GM12891 (cell line): ENCODE results near the gene EFHC1.

Source experiments
- DNase-seq: peaks from one replicate; pipeline ENCODE4 v3.0.0; 2011; ENCODE audit warnings: low spot score; ENCODE audit not compliant: insufficient read length
- FAIRE-seq: peaks from 2 replicates; lab custom pipeline; 2011; peaks lifted over from hg19 to GRCh38; lab: Jason Lieb, UNC
- PAX5 ChIP-seq: IDR thresholded peaks from 2 replicates; pipeline ENCODE4 v1.6.1; 2011; ENCODE audit warnings: low read length, moderate library complexity, mild to moderate bottlenecking; ENCODE audit not compliant: insufficient read depth, severe bottlenecking
- POLR2A ChIP-seq: IDR thresholded peaks from 2 replicates; pipeline ENCODE4 v1.6.1; 2011; ENCODE audit warnings: low read depth, low read length, control low read depth
- POLR2AphosphoS5 ChIP-seq: IDR thresholded peaks from 2 replicates; pipeline ENCODE4 v1.6.1; 2011; ENCODE audit warnings: low read depth, low read length, control low read depth
- POU2F2 ChIP-seq: IDR thresholded peaks from 2 replicates; pipeline ENCODE4 v1.6.1; 2011; ENCODE audit warnings: low read depth, mild to moderate bottlenecking, control low read depth, low read length, moderate library complexity
- SPI1 ChIP-seq: IDR thresholded peaks from 2 replicates; pipeline ENCODE4 v1.6.1; 2011; ENCODE audit warnings: low read depth, low read length, control low read depth
- TAF1 ChIP-seq: IDR thresholded peaks from 2 replicates; pipeline ENCODE4 v1.6.1; 2011; ENCODE audit warnings: low read depth, low read length, control low read depth

The EFHC1 gene

GRCh38 chr6:52548999-52549398, 128.9 kb downstream of the EFHC1 start:
- no peak for DNase-seq
- TF ChIP-seq POLR2A (no peak), SPI1 (no peak), TAF1 (no peak), PAX5 (no peak), POU2F2 (no peak), POLR2AphosphoS5 (no peak)
- FAIRE-seq: no peak

GRCh38 chr6:52549428-52549827, 129.3 kb downstream of the EFHC1 start:
- no peak for DNase-seq
- FAIRE-seq: no peak
- TF ChIP-seq POLR2A (no peak), POU2F2 (no peak), PAX5 (no peak), TAF1 (no peak), POLR2AphosphoS5 (no peak), SPI1 (no peak)

- FAIRE-seq: no peak
- no peak for DNase-seq
- TF ChIP-seq POLR2A (no peak), TAF1 (no peak), POLR2AphosphoS5 (no peak), POU2F2 (no peak), PAX5 (no peak), SPI1 (no peak)
Measured at GRCh38 chr6:52550014-52550575, 130.0 kb downstream of the EFHC1 start.

- TF ChIP-seq POU2F2 (no peak), PAX5 (no peak)
- DNase-seq: no peak
- FAIRE-seq: no peak
Measured at GRCh38 chr6:52550870-52551269, 130.7 kb downstream of the EFHC1 start.

GRCh38 chr6:52551483-52552277, 131.5 kb downstream of the EFHC1 start:
- FAIRE-seq (no peak), DNase-seq (no peak)
- TF ChIP-seq SPI1: no peak
- no peak for TF ChIP-seq TAF1
- no peak for TF ChIP-seq POLR2A
- no peak for TF ChIP-seq PAX5
- no peak for TF ChIP-seq POLR2AphosphoS5
- TF ChIP-seq POU2F2: no peak

GRCh38 chr6:52552278-52552643, 132.1 kb downstream of the EFHC1 start:
- no peak for DNase-seq
- TF ChIP-seq SPI1 (0 out of 2 replicates have a peak, but pooled peaks have one; percentile 7), TAF1 (no peak), POLR2A (no peak), POU2F2 (peak; percentile 85; the same call in 1 of the 2 replicates), PAX5 (no peak), POLR2AphosphoS5 (no peak)
- FAIRE-seq: peak; percentile 23

- FAIRE-seq (no peak), DNase-seq (no peak)
- no peak for TF ChIP-seq POLR2A
- no peak for TF ChIP-seq POLR2AphosphoS5
Measured at GRCh38 chr6:52553158-52553557, 133.0 kb downstream of the EFHC1 start.

GRCh38 chr6:52553719-52554118, 133.6 kb downstream of the EFHC1 start:
- no peak for DNase-seq
- no peak for FAIRE-seq
- no peak for TF ChIP-seq TAF1
- no peak for TF ChIP-seq POLR2AphosphoS5
- no peak for TF ChIP-seq POLR2A
- no peak for TF ChIP-seq PAX5
- no peak for TF ChIP-seq POU2F2
- TF ChIP-seq SPI1: no peak

GRCh38 chr6:52554684-52555280, 134.6 kb downstream of the EFHC1 start:
- DNase-seq: no peak
- TF ChIP-seq PAX5 (no peak), POLR2A (no peak), POLR2AphosphoS5 (no peak), SPI1 (no peak), TAF1 (no peak), POU2F2 (no peak)
- no peak for FAIRE-seq

GRCh38 chr6:52555518-52556233, 135.5 kb downstream of the EFHC1 start:
- TF ChIP-seq SPI1 (no peak), PAX5 (no peak), POLR2AphosphoS5 (no peak), POLR2A (no peak), TAF1 (no peak), POU2F2 (no peak)
- DNase-seq: no peak
- FAIRE-seq: no peak
